HG02588 (cell line): ENCODE results near the gene MAP3K7.

ENCODE experiments used
- ATAC-seq: cut with Tn5 transposase; IDR thresholded peaks from one replicate; pipeline ENCODE4 v1.9.1; 2021; ENCODE audit warnings: mild to moderate bottlenecking, moderate library complexity; ENCODE audit not compliant: unreplicated experiment

Gene MAP3K7

DNA sequence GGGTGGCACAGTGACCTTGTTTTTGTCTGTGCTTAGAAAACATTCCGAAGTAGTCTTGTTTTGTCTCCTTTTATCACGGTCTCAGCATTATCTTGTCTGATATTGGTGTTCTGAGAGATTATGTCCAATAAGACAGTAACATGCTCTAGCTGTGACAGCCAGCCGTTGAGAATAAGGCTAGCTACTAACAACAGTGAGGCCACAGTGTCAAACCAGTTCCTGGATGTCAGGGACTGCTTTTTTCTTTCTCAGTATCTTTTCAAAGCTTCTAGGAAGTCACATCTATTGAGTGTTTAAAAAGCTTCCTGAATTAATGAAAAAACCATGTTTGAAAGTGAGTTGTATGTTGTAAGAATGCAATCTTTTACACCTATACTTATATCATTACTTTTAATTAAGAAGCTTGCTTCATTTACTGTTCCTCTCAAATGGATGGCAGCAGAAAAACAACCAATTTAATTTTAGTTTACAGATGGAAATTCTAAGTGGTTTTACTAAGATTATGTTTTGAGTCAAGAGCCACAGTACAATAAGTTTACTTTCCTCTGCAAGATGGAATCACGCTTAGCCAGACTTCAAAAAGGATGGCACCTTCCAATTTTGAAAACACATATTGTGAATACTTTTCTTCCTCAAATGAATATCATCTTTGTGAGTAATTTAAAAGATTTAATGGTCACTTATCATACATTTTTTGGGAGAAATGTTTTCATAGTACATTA is 53.1 kb downstream of the MAP3K7 start:
- ATAC-seq: no peak

DNA sequence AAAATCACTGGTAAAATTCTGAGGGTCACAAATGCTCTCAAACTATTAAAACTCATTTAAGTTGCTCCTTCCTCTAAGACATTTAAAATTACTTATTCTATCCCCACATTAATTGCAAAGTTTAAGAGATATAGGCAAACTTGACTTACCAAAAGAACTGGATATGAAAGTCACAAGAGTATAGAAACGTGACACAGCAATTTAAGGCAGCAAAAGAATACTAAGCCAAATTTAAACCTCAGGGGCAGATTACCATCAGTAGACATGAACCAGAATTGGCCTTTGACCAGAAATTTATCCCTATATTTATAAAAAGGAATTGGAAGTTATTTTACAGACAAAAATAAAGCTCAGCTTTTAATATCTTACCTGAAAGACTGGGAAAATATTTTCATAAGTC is 56.0 kb downstream of the MAP3K7 start:
- no peak for ATAC-seq

DNA sequence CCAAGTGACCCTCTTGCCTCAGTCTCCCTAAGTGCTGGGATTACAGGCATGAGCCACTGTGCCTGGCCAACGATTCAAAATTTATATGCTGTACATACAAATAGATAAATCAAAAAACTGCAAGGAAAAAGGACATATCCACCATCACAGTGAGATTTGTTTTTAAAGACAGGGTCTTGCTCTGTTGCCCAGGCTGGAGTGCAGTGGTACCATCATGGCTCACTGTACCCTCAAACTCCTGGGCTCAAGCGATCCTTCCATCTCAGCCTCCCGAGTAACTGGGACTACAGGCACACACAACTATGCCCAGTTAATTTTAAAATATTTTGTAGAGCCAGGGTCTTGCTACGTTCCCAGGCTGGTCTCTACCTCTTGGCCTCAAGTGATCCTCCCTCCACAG is 61.5 kb downstream of the MAP3K7 start:
- ATAC-seq: no peak

DNA sequence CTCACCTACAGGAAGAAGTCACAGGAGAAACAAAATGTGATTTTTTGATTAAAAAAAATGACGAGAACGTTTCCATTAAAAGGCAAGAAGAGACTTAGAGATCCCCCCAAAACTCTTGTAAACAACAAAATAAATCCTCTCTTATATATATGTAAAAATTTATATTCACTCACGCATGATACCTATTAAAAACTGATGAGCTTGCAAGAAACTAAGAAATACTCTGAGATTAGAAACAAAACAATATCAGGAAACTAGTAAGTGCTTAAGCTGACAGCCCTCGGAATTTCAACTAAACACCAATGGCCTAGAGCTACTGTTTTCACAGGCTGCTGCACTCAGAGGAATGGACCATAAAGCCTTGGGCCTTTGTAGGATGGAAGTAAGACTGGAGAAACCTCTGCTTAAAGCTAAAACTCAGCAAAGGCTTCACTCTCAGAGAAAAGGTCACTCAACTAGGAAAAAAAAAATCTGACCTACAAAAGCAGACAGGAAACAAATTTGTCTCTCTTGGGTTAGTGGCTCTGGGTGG is 63.0 kb downstream of the MAP3K7 start:
- ATAC-seq: no peak

DNA sequence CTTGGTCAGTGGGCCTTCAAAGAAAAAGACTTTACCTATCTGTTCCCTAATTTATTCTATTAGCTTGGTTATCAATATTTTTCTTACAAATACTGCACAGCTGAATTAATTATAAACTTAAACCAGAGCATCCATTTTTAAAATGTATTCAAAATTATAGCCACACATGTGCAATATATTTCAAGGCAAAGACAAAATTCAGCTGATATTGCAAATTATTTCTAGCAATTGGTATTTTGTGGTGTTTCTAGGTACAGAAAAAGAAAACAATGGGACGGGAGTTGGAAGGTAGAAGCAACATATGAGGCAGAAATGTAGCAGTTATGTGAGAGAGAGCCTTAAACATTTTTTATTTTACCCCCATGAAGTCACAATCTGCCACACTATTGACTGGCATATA is 64.9 kb downstream of the MAP3K7 start:
- no peak for ATAC-seq

DNA sequence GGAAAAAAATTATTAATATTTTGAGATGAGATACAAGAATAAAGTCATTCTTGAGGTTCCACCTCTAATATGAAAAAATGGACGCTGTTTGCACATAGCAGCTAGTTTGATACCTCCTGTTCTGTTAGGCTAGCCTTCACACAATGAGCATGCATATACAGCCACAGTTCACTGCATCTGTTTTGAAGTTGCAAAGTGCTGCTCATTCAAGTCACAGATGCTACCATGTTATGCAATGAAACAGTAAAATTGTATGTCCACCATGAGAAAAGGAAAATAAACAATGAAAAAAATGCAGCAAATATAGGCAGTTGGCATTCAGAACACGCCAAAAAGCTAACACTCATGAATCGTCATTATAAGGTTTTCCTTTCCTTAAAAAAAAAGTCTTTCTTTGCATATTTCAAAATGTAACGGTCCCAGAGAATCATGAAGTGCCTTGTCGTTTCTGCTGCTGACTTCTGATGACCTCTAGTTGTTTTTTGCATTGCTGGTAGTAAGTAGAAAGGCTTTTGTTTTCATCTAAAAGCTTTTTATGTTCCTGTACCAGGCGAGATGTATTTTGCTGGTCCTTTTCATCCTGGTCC is 70.7 kb downstream of the MAP3K7 start:
- no peak for ATAC-seq

DNA sequence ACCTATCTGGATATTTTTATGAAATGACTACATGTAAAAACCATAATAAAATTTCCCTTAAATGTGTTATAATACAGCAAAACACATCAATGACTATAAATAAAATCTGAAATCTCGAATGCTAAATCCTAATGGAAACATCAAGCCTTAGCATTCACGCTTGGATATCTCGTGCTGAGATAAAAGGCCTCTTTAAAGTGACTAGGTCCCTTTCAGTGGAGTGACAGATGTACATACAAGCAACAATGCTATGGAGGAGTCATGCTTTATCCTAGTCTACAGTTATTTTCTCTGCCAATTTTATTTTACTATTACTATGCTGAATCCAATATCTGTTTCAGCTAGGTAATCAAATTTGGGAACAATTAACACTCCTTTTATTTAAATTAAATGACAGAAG is 72.4 kb downstream of the MAP3K7 start:
- no peak for ATAC-seq

DNA sequence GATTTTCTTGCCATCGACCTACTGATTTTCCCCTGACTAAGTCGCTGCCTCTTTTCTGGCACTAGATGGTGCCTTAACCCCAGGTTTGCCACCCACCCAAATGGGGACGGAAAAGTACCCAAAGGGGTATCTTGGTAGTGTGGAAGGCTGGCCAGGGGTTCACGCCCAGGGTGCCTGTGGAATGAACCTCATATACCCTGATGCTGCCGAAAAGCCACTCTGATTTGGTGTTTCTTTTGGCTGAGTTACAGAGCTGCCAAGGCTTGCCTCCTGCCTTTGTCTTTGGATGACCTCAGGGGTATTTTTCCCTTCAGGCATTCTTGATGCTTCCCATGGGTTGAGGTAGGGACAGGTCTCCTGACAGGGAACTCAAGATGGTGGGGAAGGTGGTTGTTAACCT is 78.1 kb downstream of the MAP3K7 start:
- no peak for ATAC-seq

DNA sequence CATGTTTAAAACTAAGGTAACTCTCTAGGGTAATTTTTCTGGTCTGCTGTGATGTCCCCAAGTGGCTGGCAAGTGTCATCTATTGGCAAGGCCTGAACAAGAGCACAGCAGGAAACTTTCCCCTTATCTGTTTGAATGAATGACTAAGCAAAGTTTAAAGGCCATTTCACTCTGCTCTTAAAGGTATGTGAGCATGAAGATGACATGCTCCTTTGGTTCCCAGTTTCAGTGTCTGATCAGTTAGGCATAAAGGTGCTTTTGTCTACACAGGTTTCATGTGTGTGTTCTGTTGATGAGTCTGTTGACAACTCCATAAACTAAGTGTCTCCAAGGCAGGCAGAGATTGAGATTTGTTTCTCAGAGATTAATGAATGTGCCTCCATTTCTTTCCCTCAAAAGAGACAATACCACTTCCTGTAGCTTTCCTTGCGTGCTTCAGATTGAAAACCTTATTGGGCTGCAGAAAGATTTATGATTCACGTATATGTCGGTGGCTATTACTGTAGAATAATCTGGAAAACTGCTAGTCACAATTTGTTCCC is 83.9 kb downstream of the MAP3K7 start:
- no peak for ATAC-seq

DNA sequence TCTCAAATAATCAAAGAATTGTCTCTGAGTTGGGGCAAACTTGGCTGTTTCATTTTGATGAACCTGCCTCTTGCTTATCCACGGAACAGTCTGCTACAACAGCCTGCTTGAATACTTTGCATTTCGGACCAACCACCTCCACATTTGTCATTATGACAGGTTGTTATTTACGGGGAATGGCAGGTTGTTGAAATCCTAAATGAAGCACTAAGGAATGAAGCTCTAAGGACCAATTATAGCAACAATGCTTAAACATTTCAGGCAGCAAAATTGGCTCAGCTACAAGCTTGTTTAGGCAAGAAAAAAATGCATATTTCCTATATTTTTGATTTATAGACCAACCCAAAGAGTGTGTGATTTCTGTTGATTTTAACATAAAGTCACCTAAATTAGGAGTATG is 84.5 kb downstream of the MAP3K7 start:
- no peak for ATAC-seq

DNA sequence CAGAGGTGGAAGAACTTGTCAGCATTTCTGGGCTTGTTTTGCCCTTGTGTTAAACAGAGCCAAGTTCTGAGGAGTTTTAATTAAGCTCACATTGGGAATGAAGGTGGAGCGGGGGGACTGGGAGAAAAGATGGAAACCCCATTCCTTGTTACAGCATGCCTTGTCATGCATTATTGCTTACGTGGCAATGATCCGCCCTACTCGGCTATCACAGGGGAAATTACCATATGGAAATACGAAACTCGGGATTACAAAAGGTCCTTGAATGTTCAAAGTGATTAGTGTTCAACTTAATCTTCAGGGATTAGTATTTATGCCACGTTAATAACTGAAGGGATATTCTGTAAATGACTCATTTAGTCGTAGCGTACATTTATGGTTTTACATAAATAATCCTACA is 86.4 kb downstream of the MAP3K7 start:
- ATAC-seq: no peak

DNA sequence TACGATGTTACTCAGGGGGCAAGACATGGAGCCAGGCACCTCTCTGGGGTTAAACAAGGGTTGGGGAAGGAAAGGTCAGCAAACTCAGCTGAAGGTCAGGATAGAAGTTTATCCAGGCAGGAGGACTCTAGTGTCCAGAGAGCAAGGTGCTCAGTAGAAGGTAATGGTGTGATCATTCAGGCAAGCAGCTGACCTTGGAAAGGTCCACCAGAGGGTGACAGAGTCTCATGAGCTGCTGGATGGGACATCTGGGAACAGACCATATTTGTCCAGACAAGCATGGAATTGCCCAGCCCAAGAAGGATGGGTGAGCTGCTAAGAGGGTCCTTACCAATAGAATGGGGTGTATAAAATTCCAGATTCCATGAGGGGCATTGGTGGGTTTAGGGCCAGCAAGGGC is 89.5 kb downstream of the MAP3K7 start:
- no peak for ATAC-seq

DNA sequence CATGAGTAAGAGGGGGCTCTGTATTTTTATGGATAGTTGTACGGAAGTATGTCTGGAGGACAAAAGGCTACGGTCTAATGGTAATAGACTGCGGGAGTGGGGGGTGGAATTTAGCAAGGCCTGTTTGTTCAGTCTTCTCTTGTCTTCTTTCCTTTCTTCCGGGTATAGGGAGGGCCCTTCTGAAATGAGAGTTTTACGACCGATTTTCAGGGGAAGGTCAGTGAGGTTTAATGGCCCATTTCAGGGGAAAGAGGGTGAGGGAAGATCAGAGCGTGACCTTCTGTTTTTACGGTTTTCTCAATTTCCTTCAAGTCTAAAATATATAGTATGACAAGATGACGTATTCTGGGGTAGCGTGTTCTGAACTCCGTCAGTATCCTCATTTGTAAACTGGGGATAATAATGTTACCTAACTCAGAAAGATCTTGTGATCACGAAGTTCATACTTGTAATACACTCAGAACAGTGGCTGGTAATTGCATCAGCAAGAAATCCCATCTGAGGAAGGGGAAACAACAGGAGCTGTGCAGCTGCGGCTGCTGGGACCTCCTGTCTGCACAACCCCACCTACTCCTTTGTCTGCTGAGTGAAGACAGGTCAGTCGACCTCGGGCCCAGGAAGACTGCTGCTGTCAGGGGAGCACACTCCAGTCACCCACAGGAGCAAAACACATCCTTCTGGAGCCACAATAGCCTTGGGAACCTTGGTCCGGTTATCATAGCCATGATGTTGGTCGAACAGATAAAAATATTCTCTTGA is 90.4 kb downstream of the MAP3K7 start:
- ATAC-seq: no peak

DNA sequence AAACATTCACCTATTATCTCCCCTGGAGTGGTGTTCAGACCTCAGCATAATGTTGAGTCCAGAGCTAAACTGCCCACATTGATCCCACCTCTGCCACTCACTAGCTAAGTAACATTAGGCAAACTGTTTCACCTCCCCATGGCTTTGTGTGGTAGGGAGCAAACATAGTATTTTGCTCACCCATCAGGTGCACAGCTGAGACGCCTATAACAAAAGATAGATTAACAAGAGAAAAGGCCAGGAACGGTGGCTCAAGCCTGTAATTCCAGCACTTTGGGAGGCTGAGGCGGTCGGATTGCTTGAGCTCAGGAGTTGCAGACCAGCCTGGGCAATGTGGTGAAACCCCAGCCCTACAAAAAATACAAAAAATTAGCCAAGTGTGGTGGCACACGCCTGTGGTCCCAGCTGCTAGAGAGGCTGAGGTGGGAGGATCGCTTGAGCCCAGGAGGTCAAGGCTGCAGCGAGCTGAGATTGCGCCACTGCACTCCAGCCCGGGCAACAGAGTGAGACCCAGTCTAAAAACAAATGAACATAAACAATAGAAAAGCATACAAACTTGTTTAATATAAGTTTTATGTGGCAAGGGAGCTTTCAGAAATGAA is 91.6 kb downstream of the MAP3K7 start:
- ATAC-seq: no peak

DNA sequence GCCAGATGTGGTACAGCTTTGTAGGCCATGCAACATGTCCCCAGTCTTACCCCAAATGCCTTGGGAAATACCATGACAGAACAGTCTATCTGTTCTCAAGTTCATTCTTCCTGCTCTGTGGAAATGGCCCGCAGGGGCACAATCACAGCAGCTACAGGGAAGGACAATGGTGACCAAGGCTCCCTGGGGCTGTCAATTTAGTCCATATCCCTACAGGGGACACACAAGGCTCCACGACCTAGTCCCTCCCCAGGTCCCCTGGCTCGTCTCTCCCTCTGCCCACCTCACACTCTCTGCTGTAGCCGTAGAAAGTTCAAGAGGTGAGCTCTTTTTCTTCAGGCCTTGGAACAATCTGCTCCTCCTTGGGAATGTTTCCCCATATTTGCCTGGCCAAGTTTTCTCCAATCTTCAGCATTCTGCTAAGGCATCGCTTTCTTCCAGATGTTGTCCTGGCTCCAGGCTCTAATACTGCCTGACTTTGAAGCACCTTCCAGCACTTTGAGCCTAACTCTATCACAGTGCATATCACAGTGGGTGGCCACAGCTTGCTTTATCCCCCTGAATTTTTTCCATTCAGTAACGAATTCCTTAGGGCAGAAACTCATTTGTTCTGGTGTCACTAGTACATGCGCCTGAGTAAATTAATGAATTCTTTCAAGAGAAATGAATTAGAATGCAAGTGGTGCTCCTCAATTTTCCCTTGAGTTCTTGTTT is 92.6 kb downstream of the MAP3K7 start:
- ATAC-seq: no peak

DNA sequence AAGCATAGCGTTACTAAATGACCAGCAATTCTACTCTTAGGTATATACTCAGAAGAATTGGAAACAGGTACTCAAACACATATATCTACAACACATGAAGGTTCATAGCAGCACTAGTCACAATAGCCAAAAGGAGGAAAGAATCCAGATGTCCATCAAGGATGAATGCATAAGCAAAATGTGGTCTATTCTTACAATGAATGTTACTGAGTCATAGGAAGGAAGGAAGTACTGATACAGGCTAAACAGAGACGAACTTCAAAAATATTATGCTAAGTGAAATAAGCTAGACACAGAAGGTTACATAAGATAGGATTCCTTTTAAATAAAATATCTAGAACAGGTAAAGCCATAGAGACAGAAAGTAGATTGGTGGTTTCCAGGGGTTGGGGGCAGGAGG is 93.5 kb downstream of the MAP3K7 start:
- no peak for ATAC-seq

DNA sequence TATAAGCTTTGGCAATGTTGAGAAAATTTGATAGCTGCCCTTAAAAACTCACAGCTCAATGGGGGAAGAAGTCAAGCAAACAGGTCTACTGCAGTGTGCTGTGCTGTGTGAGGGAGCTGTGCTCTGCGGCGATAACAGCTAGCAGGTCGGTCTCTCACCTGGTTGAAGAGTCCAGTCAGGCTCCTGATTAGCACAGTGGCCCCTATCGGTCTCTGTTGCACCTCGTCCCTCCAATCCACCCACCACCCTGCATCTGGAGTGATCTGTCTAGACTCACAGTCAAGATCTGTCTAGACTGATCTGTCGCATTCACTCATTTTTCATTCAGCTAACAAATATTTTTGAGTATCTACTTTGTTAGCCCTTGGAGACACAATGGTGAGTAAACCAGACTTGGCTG is 94.1 kb downstream of the MAP3K7 start:
- no peak for ATAC-seq

DNA sequence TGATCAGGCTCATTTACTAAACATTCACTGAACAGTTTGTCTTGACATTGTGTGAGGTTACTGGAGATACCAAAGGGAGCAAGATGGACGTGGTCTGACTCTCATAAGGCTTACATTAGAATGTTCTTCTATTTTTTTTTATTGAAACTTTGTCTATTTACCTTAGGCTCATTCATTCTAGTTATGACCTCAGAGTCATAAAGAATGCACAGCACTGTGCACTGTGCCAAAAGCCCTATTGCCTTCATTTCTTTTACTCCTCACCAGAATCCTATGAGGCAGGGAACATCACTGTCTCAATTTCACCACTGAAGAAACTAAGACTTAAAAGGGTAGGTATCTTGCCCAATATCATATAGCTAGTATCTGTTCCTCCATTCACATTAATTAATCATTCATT is 94.5 kb downstream of the MAP3K7 start:
- no peak for ATAC-seq

DNA sequence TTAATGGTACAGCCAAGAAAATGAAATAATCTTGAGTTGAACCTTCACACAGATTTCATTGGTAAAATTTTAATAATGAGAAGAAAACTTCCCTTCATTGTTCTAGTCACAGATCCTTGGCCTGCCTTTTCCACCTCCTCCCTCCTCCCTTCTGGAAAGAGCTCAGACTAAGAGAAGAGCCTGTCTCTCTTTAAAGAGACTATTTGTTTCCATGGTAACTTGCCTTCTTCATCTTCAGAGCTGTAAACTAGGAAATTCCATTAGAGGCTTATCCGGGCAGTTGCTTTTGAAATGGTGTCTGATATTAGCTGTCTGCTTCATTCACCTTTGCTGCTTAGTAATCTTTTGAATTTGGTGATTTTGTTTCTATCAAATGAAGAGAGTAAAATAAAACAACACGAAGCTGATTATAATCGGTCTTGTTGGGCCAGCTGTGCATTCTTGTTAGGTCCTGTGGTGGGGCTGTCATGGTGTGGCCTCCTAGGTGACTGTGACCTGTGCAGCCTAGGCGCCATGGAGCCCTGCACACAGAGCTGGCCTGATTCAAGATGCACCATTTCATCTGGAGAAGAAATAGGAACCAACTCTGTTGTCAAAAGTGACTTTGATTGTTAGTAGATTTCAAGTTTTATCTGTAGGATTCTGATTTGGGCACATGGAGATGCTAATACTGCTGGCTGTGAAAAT is 96.7 kb downstream of the MAP3K7 start:
- no peak for ATAC-seq

DNA sequence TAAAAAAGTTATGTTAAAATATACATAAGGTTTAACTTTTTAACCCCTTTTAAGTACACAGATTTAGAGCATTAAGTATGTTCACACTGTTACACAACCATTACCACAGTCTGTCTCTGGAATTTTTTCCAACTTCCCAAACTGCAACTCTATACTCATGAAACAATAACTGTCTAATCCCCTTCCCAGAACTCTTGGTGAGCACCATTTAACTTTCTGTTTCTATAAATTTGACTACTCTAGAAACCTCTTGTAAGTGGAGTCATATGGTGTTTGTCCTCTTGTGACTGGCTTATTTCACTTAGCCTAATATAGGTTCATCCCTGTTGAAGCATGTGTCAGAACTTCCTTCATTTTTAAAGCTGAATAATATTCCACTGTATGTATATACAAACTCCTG is 98.1 kb downstream of the MAP3K7 start:
- ATAC-seq: no peak
